ENCODE measurements around the gene MARCHF10.

- TF ChIP-seq POLR2AphosphoS5 (IDR thresholded peaks at IDR 0.05; ENCODE audit: low read depth, low read length): no peak
- no peak for TF ChIP-seq TAF1 (IDR thresholded peaks at IDR 0.05; ENCODE audit: low read depth, low read length)
- TF ChIP-seq POLR2A (IDR thresholded peaks at IDR 0.05; ENCODE audit: low read depth, low read length): no peak
Measured at GRCh38 chr17:62723842-62724241, 84.3 kb downstream of the MARCHF10 start.

All from GM12891 (cell line).